Activated CD4-positive, alpha-beta T cell treated with anti-CD3 and anti-CD28 coated beads, Interleukin-2, amount 50 U/mL, for 16 hours (primary cell): Measurements from ENCODE around the gene SPTB.
"Not testable (repeated sequence)": the region's sequence is repeated elsewhere in the genome, so short reads cannot be mapped to it uniquely, and the experiment has no call there.

Experiments used
- DNase-seq: peaks from one replicate; pipeline ENCODE4 v3.0.0-alpha.2; 2020

SPTB gene

DNA sequence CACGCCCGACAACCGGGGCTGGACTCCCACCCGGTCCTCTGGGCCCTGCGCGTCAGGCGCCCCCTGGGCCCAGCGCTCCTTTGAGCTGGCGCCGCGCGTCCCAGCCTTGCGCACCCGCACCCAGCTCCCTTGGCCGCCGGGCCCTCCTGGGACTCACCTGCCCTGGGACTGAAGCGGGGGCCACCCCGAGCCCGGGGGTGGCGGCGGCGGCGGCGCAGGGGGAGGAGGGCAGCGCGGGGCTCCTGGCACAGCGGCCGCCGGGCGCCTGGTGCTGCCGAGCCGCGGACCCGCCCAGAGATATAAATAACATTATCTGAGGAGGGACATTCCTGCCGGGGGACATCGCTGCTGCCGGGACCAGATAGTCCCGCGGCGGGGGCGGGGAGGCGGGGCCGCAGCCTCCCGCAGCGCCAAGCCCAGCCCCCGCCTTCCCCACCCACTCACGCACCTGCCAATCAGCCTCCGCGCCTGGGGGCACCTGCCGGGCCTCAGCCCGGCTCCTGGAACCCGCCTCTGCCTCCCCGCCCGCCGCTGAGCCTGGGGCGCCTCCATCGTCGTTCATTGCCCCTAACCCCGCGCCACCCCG is at the start of gene SPTB:
TSS of gene SPTB (minus strand) at position 273 of the 586 bp plus-strand sequence. CDS start 56,813 bp downstream, outside the sequence.
- peak; percentile 36 for DNase-seq

DNA sequence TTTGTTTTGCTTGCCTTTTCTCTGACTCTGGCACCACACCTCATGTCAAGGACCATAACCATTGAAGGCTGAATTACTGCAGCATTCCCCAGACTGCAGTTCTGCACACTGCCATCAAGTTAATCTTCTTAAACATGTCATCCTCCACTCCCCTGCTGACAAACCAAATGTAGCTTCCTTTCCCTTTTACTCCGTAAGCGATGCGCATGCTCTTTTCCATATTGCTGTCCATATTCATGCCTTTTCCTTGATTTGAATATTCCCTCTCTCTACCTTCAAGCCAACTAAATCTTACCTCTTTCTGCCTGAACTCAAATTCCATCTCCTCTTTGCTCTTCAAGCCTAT is 49.3 kb upstream of the SPTB start:
- DNase-seq = no peak

DNA sequence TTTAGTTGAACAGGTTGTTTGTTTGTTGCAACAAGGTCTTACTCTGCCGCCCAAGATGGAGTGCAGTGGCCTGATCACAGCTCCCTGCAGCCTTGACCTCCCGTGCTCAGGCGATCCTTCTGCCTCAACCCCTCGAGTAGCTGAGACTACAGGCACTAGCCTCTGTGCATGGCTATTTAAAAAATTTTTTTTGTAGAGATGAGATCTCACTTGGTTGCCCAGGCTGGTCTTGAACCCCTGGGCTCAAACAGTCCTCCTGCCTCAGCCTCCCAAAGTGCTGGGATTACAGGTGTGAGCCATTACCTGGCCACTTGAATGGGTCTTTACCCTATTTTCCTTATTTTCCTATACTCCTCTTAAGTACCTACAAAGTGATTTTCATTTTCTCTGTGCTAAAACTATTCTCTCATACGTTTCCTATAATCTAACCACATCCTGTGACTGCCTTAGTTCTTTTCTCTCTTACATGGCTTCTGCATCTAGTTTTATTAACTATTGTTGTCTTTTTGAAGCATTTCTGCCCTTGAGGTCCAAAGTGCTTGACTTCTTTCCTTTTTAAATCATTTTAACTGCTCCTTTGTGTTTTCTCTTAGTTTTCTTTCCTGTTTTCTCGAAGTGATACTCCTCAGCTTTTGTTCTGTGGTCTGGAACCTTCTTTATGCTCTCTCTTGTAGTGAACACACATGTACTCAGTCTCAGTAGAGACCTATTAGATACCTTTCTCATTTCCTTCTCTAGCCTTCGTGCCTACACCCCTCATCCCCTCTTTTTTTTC is 48.7 kb upstream of the SPTB start:
- peak; percentile 18 for DNase-seq

DNA sequence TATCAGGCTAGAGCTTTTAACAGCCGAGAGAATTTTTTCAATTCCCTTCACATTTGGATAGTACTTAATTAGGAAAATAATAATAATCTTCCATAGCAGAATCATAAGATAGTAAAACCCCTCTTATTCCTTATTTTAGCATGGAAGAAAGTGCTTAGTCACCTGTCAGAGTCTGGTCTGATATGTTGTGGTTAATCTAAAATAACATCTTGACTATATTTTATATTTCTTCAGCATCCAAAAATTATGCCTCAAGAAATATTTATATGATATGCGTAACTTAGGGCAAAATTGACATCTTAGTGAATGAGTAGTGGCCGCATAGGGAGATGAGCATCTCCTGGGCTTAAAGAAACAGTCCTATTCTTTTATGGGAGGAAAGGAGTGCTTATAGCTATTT is 47.3 kb upstream of the SPTB start:
- DNase-seq = no peak

DNA sequence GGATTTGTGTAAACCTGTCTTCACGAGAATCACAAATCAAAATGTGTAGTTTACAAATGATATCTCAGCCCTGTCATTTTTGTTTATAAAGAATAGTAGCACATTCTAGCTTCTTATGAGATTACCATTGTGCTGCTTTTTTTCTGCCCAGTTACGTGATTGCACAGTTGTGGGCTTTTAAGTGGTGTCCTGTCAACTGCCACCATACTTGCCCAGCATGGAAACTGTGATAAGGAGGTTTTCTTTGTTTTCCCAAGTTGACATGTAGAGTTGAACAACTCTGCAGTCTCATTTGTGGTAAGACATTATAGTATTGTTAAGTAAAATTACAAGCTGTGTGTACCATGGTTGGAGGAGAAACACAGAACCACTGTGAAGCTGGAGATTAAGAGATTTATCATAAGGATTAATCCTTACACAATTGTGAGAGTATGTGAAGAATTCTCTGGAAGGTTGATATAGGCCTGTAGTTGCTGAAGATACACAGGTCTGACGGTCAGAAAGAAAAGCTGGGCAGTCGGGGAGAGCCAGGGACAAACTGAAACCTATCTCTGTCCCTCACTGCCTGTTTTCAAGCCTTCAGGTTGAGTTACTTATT is 46.8 kb upstream of the SPTB start:
- no peak for DNase-seq

DNA sequence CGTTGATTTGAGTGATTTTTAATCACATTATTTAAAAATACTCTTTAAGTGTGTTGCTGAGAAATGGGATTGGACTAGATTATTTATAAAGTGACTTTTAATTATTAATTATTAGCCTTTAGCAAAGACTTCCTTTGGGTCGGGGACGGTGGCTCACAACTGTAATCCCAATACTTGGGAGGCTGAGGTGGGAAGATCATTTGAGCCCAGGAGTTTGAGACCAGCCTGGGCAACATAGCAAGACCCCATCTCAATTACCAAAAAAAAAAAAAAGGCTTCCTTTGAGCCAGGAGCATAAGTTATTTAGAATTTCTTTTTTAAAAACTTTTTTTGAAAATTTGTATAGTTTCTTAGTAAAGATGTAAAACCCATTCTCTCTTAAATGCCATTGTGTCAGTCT is 43.3 kb upstream of the SPTB start:
- no peak for DNase-seq

DNA sequence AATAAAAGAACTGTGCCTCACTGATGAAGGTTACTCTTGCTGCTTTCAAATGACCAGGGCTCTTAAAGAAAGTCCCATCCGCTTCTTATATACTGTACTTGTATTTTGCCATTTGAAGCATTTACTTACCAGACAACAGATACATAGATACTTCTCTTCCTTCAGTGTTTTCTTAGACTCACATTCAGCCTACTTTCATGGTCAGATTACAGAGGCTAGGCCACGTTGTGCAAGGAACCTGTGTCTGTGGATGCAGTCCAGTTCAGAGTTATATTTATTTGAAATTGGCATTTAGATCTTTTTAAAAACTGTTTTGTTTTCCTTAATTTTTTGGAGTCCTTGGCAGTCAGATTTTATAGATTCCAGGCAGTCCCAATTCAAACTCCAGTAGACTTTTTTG is 40.8 kb upstream of the SPTB start:
- DNase-seq = no peak

DNA sequence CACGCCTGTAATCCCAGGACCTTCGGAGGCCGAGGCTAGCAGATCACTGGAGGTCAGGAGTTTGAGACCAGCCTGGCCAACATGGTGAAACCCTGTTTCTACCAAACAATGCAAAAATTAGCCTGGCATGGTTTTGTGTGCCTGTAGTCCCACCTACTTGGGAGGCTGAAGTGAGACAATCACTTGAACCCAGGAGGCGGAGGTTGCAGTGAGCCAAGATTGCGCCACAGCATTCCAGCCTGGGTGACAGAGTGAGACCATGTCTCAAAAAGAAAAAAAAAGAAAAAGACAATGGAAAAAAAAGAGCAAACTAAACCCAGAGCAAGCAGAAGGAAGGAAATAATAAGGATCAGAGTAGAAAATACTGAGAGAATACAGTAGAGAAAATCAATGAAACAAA is 39.9 kb upstream of the SPTB start:
- no peak for DNase-seq

DNA sequence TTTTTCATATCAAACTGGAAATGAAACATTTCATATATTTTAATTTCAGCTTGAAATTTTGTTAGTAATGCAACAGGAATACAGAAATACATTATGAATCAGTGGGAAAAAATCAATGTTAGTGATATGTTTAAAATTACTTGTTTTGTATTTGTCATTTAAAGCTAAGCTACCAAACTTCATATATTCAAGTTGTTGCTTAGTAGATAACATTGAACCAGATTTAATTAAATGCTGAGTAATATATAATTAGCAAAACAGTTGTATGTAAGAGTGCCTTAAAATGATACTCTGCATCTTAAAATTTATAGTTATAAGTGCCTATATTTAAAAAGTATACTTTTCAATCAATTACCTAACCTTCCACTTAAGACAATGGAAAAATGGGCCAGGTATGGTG is 39.5 kb upstream of the SPTB start:
- no peak for DNase-seq

DNA sequence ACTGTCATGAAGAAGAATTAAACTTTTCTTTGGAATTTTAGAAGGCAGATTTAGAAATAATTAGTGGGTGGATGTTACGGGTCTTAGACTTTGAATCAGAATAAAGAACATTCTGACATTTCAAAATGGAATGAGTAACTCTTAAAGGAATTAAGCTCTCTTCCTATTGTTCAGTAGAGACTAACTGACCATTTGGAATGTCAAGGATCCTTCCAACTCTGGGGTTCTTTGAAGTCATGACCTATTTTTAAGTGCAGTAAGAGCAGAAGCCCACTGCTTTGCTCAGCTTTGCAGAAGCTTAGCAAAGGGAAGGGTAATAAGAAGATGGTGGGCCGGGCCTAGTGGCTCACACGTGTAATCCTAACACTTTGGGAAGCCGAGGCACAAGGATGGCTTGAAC is 38.5 kb upstream of the SPTB start:
- DNase-seq = no peak

DNA sequence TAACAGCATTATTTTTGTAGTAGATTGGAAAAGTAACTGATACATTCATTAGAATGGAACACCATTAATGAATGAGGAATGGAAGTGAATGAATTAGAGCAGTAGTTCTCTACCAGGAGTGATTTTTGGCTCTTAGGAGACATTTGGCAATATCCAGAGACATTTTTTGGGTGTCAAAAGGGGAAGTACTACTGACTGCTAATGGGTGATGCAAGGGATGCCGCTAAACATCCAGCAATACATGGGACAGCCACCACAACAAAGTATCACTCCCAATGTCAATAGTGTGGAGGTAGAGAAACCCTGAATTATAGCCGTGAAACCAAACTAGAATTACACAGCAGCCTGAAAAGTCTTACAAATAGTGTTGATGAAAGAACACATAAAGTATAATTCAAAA is 36.1 kb upstream of the SPTB start:
- DNase-seq = no peak

DNA sequence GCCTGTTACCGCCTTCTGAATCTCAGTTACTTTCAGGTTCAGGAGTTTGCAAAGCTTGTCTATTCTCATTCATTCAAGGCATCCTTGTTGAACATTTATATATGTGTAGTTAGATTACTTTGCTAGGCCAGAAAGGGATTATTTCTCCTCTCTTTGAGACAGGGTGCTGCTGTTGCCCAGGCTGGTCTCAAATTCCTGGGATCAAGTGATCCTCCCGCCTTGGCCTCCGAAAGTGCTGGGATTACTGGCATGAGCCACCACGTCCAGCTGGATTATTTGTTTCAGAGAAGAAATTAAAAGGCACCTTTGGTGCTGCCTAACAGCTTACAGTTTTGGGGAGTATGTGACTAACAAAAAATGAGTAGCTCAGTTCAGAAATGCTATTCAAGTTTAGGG is 35.3 kb upstream of the SPTB start:
- no peak for DNase-seq

DNA sequence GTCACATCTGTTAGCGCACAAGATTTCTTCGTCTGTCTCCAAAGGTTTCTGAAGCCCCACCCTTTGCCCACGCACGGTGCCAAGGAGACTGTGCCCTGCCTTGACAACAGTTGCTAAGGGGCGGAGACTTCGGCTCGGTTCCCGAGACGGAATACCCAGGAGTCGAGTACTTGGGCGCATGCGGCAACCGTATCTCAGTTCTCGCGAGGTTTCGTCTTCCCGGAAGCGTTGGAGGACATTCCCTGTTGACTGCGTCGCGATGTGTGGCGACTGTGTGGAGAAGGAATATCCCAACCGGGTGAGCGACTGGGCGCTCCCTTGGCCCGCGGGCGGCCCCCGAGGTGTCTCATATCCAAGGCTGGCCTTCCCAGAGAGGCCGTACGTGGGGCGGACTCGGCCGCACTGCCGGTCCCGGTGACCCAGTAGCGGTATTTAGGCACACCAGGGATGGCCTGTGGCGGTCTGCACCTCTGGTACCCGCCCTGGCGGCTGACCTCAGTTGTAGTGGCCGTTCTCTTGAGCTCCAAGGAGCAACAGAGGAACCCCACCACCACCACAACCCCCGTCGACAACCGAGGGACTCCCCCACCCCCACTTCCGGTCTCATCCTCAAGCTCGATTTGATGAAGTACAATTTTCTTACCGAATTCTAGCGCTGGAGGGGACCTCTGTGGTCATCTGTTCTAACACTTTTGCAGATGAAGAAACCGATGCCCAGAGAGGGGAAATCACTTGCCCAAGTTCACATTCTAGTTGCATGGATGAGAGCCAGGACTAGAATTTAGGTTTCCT is 34.7 kb upstream of the SPTB start, which contains the start of gene CHURC1:
TSS of gene CHURC1 (plus strand) at position 219 of the 792 bp plus-strand sequence. CDS start at position 260, 41 bp downstream.
- peak; percentile 98 for DNase-seq

DNA sequence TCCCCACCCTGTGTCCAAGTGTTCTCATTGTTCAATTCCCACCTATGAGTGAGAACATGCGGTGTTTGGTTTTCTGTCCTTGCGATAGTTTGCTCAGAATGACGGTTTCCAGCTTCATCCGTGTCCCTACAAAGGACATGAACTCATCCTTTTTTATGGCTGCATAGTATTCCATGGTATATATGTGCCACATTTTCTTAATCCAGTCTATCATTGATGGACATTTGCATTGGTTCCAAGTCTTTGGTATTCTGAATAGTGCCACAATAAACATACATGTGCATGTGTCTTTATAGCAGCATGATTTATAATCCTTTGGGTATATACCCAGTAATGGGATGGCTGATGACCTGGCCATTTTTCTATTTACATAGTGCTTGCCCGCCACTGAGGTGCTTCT is 33.8 kb upstream of the SPTB start:
- not testable (repeated sequence) for DNase-seq

DNA sequence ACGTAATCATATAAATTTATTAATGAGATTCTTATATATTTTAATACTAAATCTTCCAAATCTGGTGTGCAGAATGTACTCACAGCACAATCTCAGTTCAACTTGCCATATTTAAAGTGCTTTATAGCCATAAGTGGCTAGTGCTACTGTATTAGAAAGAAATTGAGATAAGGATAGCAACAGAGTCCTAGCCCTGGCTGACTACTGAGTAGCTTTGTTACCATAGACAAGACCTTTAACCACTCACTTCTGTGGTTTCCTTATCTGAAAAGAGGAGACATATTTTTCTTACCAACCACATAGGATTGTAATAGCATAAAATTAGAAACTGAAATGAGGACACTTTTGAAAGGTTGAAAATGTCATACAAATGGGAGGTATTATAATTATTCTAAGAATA is 32.6 kb upstream of the SPTB start:
- no peak for DNase-seq

DNA sequence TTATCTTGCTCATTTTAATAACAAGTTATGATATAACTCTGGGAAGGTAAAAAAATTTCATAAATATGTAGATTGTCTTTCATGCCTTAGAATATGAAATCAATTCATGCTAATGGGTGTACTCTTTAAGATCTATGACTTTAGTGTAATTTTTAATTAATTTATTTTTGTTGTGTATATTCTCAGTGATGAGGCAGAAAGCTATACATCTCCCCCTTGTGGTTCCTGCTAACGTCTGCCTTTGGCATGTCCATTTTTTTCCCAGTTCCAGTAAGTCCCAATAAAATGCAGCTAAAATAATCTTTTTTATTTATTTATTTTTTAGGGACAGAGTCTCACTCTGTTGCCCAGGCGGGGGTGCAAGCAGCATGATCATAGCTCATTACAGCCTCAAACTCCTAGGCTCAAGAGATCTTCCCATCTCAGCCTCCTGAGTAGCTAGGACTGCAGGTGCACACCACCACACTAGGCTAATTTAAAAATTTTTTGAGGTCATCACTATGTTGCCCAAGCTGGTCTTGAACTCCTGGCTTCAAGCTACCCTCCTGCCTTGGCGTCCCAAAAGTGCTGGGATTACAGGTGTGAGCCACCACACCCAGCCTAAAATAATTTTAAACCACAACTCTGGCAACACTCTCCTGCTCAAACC is 31.3 kb upstream of the SPTB start:
- no peak for DNase-seq

DNA sequence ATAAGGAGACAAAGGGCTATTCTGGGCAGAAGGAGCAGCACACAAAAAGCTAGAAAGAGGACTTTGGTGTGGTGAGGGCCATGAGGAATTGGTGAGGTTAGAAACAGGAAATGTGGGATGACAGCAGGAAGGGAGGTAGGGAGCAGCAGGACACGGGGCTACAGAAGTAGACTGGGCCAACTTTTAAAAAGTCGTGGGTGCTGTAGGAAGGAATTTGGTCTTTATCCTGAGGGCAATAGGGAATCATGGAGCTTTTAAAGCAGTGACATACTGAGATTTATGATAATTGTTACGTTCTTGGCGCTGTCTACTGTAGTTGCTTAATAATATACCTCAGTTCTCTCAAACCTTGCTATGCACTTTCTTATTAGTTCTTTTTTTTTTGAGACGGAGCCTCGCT is 26.3 kb upstream of the SPTB start:
- DNase-seq = no peak

DNA sequence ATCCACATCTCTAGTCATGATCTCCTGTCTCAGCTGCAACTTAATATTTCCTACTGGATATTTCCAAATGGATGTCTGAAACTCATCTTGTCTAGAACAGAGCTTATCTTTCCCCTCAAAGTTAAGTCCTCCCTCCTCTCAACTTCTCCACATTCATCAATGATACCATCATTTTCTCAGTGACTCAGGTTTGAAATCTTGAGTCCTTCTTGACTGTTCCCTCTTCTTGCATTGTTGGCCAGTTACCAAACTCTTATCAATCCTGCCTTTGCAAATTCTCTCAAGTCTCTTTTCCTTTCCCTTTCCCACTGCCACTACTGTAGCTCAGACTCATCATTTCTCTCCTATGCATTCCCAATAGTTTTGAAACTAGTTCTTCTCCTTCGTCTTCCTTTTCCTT is 20.3 kb upstream of the SPTB start:
- no peak for DNase-seq

DNA sequence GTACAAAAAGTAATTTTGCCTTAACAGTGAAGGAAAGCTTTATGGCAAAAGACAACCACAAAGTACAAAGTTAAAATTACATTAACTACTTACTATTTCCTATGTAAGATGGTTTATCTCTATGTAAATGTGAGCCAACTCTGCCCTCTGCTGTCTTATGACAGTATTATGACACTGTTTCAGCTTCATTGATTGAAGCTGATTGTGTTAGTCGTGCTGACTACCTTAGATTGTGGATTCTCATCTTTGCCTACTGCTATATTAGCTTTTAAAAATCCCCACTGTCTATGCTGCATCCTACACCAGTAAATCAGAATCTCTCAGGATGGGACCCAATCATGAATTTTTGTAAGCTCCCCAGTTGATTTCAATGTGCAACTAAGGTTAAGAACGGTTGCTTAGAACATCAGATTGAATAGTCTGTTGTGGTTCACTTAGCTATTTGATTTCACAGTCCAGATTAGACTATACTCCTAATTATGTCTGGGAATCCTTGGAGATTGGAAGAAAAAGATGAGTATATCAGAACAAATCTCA is 12.2 kb upstream of the SPTB start:
- DNase-seq = peak; percentile 53

DNA sequence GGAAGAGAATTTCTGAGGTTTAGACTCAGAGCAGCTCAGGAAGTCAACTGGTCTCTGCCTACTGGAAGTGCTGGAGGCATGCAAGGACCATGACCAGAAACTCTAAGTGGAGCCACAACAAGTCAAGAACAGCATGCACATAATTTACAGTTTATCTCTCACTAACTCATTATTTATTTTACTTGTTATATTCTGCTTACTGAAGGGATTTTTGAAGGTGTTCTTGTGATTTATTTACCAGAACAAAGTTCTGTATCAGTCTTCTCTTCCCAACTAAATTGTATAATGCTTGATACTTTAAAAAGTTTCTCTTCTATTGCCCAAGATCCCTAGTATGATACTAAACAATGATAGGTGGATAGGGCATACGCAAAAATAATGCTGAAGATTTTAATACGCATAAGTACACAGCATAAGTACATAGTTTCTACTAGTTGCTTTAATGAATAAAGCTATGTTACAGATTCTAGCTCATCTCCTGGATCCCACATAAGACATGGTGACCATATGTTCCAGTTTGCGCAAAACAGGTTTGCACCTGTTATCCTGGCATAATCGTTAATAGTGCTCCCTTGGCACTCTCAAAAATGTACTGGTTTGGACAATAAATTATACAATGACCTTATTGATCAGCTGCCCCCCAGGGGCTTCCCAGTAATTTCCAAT is 11.6 kb upstream of the SPTB start:
- DNase-seq = no peak

DNA sequence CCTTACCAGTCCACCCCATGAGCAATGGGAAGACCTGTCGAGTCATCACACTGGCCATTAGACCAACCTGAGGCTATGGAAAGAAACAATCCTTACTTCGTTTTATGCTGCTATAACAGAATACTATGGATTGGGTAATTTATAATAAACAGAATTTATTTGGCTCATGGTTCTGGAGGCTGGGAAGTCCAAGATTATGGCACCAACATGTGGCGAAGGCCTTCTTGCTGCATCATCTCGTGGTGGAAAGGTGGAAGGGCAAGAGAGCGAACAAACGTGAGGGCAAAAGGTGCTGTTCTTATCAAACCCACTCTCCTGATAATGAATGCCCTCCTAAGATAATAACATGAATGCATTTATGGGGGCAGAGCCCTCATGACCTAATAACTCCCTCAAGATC is 9.6 kb upstream of the SPTB start:
- DNase-seq = no peak

DNA sequence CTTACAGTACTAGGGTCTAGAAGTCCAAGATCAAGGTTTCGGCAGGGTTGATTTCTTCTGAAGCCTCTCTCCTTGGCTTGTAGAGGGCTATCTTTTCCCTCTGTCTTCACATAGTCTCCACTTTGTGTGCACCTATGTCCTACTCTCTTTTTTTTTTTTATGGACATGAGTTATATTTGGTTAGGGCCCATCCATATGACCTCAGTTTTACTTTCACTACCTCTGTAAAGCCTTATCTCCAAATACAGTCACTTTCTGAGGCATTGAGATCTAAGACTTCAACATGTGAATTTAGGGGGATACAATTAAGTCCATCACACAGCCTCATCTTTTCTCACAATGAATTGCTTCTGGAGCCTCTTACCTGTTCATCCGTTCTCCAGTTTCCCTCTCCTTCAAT is 5.9 kb upstream of the SPTB start:
- DNase-seq = no peak
